NCI-H524 (cell line): ENCODE measurements around the gene ANKS1B.
"Not testable (repeated sequence)": the region's sequence is repeated elsewhere in the genome, so short reads cannot be mapped to it uniquely, and the experiment has no call there.

Experiments
- DNase-seq, 2 experiments: peaks; one replicate each; lab custom pipeline; 2025; lab: John Stamatoyannopoulos, UW

ANKS1B gene

DNA sequence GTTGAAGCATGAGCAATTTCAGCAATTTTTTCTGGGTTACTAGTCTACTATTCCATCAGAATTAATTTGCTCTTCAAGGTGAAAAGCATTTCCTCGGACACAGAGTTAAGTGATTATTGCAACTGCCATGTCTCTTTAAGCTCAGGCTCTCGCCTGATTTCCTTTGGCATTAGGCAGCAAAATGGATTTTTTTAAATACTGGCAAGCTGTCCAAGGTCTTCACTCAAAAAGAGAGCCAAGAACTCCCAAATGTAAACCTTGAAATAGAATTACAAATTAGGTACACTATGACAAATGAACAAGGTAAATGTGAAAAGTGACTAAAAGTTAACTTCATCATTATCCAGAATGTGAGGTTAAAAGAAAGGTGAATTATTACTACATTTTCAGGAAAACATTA, 225.3 kb downstream of the ANKS1B start:
- no peak for DNase-seq

DNA sequence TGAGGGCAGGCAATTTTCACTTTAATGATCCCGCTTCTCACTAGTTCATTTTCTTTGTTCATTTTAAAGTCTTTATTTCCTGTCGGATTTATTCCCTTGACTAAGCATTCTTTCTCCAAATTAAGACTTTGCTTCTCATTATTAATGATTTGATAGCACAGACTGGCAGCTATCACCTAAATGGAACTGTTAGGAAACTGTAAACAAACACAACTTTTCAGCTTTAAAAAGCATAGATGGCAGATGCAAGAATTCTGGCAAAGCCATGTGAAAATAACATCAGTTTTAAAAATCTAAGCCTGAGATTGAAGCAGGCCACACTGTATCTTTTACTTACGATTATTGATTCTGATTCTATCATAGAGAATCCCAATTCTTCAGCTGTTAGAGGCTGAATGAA, 225.7 kb downstream of the ANKS1B start:
- no peak for DNase-seq

DNA sequence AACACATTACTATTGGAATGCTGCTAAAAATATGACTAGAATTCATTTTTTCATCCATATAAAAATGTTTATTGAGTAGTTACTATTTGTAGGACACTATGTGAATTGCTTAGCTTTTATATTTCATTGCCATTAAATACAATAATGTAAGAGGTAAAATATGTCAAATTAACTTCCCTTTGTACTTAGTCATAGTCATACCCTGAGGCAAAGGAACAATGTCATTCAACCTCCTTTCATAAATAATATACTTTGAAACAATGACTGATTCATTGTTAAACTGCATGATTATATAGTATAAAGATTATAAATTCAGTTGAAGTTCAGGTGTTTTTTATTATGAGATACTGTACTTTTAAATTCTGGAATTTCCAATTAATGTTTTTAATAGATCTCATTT, 232.0 kb downstream of the ANKS1B start:
- DNase-seq: no peak

DNA sequence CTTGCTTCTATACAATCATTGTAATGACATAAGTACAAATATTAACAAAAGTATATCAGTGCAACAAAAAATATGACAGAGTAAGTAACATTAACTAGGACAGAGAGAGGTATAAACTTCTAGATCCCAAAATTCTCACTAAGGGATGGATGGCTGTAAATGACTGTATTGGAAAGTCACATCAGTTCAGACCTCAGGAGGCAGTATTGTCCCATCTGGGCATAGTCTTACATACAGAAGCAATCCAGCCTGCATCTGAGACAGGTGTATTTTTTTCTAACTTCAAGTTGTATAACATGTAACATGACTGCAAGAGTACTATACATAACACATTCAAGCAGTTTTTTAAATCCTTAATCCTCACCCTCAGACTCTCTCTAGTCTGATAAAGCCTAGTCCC, 238.2 kb downstream of the ANKS1B start:
- DNase-seq: peak in 1 of 2 experiments; percentile 17

DNA sequence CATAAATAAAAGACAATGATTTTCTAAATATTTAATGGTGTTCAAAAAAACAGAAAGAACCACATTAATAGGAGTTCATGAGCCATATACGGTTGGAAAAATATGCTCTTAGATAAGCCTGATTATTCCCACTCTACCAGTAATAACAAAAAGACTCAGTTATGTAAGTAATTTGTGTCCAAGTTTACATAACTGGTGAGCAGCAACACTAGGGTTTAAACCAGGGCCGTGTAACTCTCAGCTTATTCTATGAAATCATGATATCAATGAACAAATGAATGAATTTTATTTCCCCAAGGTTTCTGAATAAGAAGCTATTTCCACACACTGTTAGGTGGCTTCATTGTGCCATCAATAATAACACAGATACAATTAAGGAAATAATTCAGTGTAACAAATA, 238.8 kb downstream of the ANKS1B start:
- DNase-seq: no peak

DNA sequence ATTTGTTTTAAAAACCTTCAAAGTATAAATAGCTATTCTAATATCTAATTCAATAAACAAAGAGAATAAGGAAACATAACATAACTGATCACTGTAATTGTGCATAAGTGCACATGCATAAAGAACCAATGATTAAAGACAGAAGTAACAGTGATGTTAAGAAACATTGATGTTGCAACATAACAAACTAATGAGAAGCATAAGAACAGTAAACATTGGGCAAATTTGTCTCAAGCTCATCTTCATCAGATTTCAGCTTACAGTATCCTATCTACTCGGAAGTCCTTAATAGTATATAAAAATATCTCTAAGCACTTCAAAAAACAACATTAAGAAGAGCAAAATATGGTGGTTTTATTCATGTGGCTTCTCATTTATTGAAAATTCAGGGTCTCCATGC, 239.6 kb downstream of the ANKS1B start:
- DNase-seq: no peak

DNA sequence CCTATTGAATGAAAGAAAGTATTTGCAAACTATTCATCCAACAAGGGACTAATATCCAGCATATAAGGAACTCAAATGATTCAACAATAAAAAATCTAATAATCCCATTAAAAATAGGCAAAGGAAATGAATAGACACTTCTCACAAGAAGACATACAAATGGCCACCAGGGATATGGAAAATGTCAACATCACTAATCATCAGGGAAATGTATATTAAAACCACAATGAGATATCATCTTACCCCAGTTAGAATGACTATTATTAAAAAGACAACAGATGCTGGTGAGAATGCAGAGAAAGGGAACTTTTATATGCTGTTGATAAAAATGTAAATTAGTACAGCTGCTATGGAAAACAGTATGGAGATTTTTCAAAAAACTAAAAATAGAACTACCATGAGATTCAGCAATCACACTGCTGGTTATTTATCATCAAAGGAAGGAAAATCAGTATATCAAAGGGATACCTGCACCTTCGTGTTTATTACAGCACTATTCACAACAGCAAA, 247.9 kb downstream of the ANKS1B start:
- DNase-seq: no peak

DNA sequence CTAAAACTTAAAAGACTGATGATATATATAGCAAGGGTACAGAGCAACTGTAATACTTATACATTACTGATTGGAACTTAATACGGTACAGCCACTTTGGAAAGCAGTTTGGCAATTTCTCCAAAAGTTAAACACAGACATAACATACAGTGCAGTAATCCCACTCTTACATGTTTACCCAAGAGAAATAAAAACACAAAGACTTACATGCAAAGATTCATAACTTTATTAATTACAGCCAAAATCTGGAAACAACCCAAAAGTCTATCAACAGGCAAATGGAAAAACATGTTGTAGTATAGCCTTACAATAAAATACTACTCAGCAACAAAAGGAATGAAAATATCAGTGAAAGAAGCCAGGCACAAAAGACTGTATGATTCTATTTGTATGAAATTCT, 252.6 kb downstream of the ANKS1B start:
- no peak for DNase-seq

DNA sequence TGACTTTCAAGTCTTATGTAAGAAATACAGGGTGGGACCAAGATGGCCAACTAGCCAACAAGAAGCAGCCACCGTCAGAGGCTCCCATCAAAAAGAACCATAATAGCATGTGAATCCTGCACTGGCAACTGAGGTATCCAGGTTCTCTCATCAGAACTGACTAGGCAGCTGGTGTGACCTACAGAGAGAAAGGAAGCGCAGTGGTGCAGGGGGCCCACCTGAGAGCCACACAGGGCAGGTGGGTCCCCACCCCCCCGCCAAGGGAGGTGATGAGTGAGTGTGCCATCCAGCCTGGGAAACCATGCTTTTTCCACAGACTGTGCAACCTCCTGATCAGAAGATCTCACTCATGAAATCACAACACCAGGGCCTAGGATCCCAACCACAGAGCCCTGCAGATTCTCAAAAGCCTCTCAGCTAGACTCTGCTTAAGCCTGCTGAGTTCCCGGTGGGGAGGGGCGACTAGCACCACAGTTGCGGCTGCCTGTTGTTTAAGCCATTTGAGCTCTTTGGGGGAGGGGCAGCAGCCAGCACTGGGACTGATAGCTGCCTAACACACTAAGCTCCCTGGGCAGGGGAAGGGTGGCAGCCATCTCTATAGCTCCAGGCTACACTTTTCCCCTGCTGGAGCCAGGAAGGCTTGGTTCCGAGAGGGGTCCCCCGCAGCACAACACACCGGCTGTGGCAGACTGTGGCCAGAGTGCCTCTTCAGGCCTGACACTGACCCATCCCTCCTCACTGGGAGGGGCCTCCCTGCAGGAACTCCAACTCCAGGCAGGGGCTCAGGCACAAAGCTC, 261.8 kb downstream of the ANKS1B start:
- DNase-seq: no peak

DNA sequence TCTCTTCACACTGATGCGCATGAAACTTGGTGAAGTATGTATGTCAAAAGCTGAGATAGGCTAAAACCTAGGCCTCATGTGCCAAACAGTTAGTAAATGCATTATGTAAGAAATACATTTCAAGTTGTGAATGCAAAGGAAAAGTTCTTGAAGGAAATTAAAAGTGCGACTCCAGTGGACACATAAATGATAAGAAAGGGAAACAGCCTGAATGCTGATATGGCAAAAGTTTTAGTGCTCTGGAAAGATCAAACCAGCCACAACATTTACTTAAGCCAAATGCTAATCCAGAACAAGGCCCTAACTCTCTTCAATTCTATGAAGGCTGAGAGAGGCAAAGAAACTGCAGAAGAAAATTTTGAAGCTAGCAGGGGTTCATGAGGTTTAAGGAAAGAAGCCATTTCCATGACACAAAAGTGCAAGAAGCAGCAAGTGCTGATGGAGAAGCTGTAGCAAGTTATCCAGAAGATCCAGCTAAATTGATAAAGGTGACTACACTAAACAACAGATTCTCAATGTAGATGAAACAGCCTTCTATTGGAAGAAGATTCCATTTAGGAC, 262.9 kb downstream of the ANKS1B start:
- no peak for DNase-seq

DNA sequence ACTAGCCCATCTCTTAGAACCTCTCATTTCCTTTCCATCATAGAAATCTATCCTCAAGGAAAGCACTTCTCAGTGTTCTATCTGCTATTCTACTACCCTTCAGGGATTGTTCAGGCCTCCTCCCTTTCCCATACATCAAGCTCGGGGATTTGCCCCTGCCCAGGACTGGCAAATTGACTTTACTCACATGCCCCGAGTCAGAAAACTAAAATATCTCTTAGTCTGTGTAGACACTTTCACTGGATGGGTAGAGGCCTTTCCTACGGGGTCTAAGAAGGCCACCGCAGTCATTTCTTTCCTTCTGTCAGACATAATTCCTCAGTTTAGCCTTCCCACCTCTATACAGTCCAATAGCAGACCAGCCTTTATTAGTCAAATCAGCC, 264.7 kb downstream of the ANKS1B start:
- not testable (repeated sequence) for DNase-seq

DNA sequence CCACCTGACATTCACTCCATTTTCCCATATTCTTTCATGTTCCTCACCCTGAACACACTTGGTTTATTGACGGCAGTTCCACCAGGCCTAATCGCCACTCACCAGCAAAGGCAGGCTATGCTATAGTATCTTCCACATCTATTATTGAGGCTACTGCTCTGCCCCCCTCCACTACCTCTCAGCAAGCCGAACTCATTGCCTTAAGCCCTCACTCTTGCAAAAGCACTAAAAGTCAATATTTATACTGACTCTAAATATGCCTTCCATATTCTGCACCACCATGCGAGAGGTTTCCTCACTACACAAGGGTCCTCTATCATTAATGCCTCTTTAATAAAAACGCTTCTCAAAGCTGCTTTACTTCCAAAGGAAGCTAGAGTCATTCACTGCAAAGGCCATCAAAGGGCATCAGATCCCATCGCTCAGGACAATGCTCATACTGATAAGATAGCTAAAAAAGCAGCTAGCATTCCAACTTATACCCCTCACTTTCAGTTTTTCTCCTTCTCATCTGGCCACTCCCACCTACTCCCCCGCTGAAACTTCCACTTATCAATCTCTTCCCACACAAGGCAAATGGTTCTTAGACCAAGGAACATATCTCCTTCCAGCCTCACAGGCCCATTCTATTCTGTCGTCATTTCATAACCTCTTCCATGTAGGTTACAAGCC, 265.2 kb downstream of the ANKS1B start:
- DNase-seq: not testable (repeated sequence)

DNA sequence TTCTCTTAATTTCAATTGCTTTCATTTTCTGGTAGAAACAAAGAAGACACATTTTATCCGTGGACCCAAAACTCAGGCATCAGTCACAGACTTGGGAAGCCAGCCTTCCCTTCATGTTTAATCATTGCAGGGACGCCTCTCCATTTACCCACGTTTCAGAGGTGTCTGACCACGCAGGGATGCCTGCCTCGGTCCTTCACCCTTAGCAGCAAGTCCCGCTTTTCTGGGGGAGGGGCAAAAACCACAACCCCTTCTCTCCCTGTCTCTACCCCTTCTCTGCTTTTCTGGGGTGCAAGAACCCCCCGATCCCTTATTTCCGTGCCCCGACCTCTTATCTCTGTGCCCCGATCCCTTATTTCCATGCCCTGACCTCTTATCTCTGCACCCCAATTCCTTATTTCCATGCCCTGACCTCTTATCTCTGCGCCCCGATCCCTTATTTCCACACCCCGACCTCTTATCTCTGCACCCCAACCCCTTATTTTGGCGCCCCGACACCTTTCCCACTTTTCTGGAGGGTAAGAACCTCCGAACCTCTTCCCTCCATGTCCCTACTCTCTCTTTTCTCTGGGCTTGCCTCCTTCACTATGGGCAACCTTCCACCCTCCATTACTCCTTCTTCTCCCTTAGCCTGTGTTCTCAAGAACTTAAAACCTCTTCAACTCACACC, 268.8 kb downstream of the ANKS1B start:
- not testable (repeated sequence) for DNase-seq

DNA sequence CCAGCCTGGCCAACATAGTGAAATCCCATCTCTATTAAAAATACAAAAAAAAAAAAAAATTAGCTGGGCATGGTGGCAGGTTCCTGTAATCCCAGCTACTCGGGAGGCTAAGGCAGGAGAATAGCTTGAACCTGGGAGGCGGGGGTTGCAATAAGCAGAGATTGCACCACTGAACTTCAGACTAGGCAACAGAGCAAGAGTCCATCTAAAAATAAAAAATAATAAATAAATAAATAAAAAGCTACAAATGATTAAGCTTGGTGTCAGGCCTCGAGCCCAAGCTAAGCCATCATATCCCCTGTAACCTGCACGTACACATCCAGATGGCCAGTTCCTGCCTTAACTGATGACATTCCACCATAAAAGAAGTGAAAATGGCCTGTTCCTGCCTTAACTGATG, 269.8 kb downstream of the ANKS1B start:
- DNase-seq: not testable (repeated sequence)

DNA sequence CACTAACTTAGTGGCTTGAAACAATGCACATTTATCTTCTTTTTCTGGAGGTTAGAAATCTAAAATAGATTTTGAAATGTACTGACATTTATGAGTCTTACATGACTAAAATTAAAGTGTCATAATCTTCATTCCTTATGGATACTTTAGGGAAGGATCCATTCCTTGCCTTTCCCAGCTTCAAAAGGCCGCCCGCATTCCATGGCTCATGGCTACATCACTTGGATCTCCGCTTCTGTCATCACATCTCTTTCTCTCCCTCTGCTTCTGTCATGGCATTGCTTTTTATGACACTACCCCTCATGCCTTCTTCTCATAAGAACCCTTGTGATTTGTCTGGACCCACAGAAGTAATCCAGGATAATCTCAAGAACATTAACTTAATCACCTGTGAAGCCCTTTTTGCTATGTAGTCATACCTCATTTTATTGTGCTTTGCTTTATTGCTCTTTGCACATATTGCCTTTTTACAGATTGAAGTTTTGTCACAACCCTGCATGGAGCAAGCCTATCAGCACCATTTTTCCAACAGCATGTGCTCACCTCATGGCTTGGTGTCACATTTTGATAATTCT, 270.7 kb downstream of the ANKS1B start:
- DNase-seq: no peak

DNA sequence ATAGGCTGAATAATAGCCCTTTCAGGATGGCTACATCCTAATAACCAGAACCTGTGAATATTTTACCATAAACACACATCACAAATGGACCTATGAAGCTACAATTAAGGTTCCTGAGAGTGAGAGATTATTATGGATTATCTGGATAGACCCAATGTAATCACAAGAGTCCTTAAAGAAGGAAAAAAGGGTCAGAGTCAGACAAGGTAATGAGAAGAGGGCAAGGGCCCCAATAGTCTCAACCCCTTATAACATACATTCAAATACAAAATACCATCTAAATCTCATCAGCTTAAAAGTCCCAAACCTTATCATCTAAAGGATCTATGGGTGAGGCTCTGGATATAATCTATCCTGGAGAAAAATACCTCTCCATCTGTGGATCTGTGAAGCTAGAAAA, 272.5 kb downstream of the ANKS1B start:
- no peak for DNase-seq

DNA sequence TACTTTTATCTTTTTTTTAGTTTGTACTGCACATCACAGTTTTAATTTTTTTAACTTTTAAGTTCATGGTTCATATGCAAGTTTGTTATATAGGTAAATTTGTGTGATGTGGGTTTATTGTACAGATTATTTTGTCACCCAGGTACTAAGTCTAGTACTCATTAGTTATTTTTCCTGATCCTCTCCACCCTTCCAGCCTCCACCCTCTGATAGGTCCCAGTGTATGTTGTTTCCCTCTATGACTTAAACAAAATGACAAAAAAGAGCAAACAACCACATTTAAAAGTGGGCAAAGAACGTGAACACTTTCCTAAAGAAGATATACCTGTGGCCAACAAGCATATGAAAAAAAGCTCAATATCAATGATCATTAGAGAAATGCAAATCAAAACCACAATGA, 273.5 kb downstream of the ANKS1B start:
- DNase-seq: no peak

DNA sequence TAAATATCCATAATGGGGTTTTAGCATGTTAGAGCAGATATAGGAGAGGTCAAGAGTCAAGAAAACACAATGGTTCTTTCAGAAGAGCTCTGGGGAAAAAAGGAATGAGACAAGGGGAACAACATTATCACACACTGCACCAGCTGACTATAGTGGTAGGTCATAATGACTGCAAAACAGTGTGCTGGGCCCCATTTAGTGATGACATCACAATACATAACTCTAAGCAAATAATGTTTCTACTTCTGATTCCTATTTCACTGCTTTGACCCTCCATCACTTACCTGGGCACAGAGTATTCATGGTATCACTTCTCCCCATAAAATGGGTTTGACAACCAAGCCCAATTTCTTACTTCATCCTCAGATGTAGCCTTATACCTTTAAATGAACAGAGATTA, 275.1 kb downstream of the ANKS1B start:
- no peak for DNase-seq

DNA sequence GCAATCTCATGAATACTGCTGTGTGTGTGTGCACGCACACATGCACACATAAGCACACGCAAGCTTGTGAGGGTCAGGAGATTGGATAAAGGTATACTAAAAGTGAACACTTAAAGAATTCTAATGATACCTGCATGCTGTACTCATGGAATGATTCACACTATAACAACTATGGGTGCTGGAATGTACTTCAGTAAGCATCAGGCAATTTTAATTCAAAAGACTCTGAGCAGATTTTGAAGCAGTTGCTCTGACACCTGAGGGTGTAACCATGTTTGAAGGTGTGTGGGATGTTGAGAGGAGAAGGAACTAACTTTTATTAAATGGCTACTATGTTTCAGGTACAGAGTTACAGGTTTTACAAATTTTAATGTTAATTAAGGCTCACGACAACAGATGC, 275.6 kb downstream of the ANKS1B start:
- no peak for DNase-seq

DNA sequence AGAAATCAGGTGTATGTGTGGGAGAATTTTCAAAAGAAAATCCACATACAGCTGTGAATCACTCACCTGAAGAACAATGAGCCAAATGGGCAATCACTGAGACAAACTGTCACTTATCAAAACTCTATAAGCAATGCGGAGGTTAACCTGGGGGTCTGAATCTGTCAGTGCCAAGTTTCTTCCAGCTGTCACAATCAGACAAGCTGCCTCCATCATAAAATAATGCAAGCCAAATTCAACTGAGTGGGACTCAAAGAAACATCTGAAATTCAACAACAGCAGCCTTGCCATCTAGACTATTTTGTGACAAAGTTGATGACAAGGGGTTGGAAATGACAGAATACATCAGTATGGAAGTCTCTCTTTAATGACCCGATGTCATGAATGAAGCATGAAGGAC, 276.9 kb downstream of the ANKS1B start:
- no peak for DNase-seq

DNA sequence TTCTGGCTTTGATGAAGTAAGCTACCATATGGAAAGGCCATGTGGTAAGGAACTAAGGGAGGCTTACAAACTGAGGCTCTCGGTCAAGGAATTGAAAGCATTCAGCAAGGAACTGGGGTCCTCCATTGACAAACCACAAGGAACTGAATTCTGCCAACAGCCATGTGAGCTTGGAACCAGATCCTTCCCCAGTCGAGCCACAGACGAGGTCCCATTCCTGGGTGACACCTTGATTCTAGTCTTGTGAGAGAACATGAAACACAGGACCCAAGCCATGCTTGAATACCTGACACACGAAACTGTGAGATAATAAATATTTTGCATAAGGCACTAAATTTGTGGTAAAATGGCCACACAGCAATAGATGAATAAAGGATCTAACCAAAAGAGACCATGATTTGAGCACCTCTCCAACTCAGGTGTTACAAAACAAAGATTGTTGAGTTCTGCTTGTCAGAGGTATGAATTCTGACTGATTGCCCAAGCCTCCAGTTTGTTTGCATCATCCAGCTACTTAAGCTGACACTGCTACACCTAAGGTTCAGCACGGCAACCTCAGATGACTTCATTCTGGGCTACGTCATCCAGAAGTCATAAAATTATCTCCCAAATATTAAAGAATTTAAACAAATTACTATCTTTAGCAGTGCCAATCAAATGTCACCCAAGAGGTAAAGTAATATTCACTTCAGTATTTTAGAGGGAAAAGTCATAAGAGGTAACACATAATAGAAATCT, 277.8 kb downstream of the ANKS1B start:
- DNase-seq: no peak

DNA sequence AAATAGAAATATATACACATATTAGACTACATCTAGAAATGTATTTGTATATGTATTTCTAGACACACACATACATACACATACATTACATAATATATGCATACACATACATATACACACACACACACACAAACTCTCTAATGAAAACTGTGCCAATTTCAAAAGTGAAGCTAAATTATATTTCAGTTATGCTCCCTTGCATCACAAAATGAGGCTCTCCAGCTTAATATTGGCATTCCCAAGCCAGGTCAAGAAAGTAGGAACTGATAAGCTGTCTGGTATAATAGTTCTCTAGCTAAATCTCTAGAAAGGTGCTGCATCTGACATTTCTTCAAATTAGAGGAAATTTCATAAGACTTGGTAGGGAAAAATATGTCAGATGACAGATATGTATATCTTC, 280.3 kb downstream of the ANKS1B start:
- DNase-seq: no peak
